Activated effector memory CD4-positive, alpha-beta T cell treated with anti-CD3 and anti-CD28 coated beads, Interleukin-2, amount 50 U/mL, for 16 hours (primary cell): ENCODE results near the gene CTSE.

Experiments
- DNase-seq: peaks from one replicate; pipeline ENCODE4 v3.0.0-alpha.2; 2020

Gene CTSE

GRCh38 chr1:206049919-206050600, 26.4 kb upstream of the CTSE start:
- no peak for DNase-seq

DNA sequence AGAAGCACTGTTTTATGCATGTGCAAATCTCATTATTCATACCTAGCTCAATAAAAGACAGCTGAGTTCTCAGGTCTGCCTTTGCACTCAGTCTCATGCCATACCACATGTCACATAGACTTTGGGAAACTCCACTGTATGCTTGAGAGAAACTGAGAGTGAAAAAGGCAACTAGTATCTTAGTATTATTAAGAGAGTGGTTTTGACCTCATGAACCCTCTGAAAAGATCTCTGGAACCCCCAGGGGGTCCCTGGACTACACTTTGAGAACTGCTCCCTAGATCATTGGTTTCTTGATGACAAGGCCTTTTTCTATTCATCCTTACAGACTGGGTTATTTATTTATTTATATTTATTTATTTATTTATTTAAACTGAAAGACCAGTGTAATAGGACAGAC, 25.6 kb upstream of the CTSE start:
- no peak for DNase-seq

DNA sequence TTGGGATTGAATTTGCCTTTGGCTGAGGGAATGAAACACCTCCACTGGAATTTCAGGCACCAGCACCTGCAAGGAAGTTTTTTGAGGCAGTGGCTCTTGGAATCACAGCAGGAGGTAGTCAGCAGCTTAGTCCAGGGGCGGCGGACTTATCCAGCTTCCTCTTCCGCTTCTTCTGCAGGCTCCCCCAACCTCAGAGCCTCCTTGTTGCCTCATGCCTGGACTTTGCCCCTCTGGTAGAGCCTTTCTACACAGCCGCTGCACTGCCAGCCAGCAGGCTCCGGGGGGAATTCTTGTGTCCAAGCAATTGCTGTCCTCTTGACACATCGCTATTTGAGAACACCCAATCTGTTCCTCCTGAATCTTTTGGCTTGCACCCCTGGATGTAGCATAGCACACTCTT, 24.9 kb upstream of the CTSE start:
- DNase-seq = no peak

GRCh38 chr1:206047271-206047670, 23.6 kb upstream of the CTSE start:
- DNase-seq = no peak

GRCh38 chr1:206041640-206042039, 17.9 kb upstream of the CTSE start:
- no peak for DNase-seq

- no peak for DNase-seq
Observed at GRCh38 chr1:206040328-206040727, 16.6 kb upstream of the CTSE start.

GRCh38 chr1:206039046-206039973, 15.6 kb upstream of the CTSE start:
- DNase-seq = no peak

DNA sequence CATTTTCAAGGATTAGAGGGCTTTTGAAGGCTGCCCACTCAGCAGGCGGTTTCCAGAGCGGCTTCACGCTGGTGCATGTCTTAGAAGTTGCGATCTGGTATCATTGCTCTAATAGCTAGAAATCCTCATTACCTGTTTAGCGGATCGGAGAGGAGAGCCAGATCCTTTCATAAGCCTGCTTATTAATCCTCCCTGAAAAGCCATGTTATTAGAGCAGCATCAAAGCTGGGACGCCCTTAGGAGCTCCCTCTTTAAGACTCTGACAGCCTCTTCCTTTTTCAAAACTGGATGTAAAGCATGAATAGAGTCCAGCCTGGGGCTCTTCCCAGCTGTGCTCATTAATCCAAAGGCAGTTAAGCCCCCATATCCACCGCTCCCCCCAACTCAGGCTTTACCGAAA, 13.9 kb upstream of the CTSE start:
- no peak for DNase-seq

DNA sequence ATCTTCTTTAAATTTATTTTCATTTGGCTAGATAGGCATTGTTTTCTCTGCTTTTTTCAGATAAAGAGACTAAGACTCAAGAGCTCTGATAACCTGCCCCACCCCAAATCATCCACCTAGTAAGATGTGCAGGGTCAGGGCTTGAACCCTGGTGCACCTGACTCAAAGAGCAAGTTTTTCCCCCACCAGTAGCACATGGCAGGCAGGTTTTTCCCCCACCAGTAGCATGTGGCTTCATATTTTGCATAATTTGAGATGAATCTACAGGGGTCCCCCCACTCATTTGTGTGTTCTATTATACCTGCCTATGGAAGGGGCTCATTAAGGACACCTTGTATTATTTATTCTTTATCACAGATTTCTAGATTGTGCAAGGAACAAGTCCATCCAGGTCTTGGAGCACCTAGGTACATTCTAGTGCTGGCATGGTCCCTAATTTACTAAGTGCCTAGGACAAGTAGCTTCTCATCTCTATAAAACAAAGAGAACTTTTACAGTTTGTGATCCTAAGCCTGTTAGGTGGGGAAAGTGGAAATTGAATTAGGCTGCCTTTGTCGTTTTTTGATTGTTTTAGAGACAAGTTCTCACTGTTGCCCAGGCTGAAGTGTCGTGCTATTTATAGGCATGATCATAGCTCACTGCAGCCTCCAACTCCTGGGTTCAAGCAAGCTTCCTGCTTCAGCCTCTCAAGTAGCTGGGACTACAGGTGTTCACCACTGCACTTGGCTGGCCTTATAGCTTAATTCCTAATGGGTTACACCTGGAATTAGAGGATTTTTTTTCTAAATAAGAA, 13.2 kb upstream of the CTSE start:
- DNase-seq = no peak

DNA sequence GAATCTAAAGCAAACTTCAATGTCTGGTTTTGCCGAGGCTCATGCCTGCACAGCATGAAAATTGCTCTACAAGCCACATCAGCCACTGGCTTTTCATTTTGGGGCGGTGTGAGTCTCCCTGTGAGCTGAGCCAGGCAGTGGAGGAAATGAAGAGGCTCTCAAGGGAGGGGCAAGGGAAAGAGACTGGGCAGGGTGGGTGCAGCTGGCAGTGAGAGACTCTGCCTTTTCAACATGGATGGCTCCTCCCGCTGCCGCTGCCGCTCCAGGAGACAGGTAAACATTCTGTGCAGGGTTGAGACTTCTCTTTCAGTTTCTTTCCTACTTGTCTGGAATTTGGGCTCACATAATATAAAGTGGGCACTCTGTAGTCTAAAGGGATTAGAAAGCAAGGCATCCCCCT, 11.3 kb upstream of the CTSE start:
- no peak for DNase-seq

GRCh38 chr1:206032380-206033140, 8.9 kb upstream of the CTSE start:
- no peak for DNase-seq

GRCh38 chr1:206030714-206031113, 7.0 kb upstream of the CTSE start:
- DNase-seq = peak; percentile 88

- DNase-seq = no peak
Observed at GRCh38 chr1:206030191-206030590, 6.5 kb upstream of the CTSE start.

- no peak for DNase-seq
Observed at GRCh38 chr1:206029484-206029883, 5.8 kb upstream of the CTSE start.

DNA sequence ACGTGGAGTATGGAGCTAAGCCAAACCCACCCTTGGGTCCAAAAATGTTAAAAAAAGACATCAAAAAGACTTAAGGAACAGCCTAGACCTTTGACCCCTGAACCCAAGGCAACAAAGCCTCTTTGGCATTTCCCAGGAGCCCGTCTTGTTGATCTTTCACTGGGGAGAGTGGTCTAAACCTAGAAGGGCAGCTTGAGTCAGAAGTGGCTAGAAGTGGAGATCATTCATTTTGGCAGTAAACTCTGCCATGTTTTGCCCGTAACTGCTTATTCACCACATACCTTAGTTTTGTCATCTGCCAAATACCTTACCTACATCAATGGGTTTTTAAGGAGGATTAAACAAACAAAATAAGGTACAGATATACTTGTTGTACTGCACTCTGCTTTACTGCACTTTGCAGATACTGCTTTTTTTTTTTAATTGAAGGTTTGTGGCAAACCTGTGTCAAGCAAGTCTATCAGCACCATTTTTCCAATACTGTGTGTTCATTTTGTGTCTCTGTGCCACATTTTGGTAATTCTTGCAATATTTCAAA, 1.7 kb upstream of the CTSE start:
- DNase-seq = no peak

GRCh38 chr1:206022766-206023165, 929 bp downstream of the CTSE start:
- no peak for DNase-seq

- no peak for DNase-seq
Observed at GRCh38 chr1:206021626-206022365, 1.9 kb downstream of the CTSE start.

DNA sequence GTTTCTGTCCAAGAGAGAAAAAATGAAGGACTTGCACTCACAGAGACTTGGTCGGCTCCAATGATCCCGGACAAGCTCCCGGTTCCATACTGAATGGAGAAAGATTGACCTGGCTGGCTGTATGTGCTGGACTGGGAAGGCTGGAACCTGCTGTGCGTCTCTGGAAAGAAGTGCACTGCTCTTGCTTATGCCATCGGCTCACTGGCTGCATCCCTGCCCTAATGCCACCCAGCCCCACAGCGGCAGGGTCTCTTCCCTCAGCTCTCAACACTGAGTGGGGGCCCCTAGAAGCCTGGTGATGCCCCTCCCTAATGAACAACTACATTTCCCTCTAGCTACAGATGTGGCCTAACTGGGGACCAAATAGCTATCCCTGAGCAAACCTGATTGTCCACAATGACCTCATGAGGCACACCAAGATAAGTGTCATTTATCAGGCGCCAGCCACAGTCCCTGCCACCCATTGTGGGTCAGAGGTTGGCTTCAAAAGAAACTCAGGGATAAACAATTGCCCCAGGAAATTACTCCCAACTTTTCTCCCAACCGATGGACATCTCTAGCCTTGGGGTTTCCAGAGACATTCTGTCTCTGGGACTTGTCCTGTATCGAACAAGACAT, 2.6 kb downstream of the CTSE start:
- DNase-seq = no peak

DNA sequence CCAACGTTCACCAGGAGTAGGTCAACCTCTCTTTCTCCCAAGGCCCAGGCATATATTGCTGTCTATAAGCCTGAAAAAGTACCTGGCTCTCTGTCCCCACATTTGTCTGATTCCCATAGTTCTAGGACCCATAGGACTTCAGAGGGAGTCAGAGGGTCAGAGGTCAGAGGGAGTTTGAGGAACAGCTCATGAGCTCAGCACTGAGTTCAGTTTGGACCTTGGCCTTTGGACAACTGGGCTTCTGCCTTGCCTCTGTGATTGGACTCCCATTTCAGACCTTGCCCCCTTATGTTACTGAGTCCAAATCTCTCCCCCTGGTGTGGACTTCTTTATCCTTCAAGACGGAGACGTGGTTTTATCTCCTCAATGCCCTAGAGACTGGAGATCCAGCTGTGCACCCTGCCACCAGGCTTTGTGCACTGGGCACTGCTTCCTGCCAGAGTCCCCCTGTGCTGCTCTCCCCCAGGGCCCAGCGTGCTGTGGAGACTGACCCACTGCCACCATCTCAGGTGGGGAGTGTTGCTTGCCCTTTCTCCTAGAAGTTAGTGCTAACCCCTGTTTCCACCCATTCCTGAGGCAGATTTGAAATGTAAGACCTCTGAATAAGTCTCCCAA, 3.2 kb downstream of the CTSE start:
- DNase-seq = no peak

DNA sequence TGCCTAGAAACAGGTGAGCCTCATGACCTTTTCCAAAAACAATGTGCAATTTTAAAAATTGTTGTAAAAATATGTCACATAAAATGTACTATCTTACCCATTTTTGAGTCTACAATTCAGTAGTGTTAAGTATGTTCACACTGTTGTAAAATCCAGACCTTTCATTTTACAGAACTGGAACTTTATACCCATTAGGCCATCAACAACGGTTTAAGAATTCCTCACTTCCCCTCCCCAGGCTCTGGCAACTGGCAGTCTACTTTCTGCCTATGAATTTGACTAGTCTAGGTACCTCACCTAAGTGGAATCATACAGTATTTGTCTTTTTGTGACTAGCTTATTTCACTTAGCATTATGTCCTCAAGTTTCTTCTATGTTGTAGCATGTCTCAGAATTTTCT, 8.6 kb downstream of the CTSE start:
- DNase-seq = no peak

DNA sequence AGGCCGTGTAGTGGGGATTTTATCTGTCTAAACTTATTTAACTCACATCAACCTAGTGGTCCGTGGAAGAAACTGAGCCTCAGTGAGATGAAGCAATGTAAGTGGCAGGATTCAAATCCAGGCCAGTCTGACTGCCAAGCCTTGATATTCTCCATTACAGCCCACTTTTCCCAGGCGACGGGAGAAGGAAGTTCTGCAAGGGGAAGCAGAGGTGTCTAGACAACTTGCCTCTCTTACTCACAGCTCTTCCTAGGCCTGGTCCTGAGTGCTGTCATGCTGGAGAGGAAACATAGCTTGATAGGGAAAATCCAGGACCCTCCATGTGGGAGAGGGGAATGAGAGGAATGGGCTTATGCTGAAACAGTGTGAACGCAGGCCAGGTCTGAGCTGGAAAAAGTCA, 9.1 kb downstream of the CTSE start:
- no peak for DNase-seq
